HFFc6 (cell line): ENCODE results near the gene NR1D1. TPM values are rescaled to one million over a fixed set of nuclear protein-coding genes. Genes with fewer than 3 reads are reported as not detected.

Experiments used
- DNase-seq: peaks from one replicate; pipeline ENCODE4 v3.0.0-alpha.2; 2018
- H3K27ac Mint-ChIP-seq: 2 replicates; pipeline ENCODE4 v1.8.0; 2020; ENCODE audit warnings: mild to moderate bottlenecking, mixed read lengths
- H3K27me3 Mint-ChIP-seq: 2 replicates; pipeline ENCODE4 v1.8.0; 2021; ENCODE audit warnings: mild to moderate bottlenecking, moderate library complexity, mixed read lengths; ENCODE audit not compliant: insufficient read depth
- H3K36me3 Mint-ChIP-seq: 2 replicates; pipeline ENCODE4 v1.8.0; 2021; ENCODE audit warnings: low read depth, mixed read lengths
- H3K4me1 Mint-ChIP-seq: 2 replicates; pipeline ENCODE4 v1.8.0; 2020; ENCODE audit warnings: low read depth, mixed read lengths
- H3K4me3 Mint-ChIP-seq: 2 replicates; pipeline ENCODE4 v1.8.0; 2020; ENCODE audit warnings: mild to moderate bottlenecking, moderate library complexity, mixed read lengths
- H3K9me3 Mint-ChIP-seq: 2 replicates; pipeline ENCODE4 v1.8.0; 2020; ENCODE audit warnings: mild to moderate bottlenecking, mixed read lengths
- CTCF ChIP-seq: fragments of 200-600 bp; sonication (generic); IDR thresholded peaks from 2 replicates; pipeline ENCODE4 v1.5.0; 2021; ENCODE audit warnings: antibody characterized with exemption, mild to moderate bottlenecking
- total RNA-seq, 6 experiments: library from RNA; stranded (reverse); fragmentation: NEBNext Ultra II Directional; extraction: Animal tissue kit (Norgen Biotek cat#: 25700); gene quantifications; 2 replicates in 1 of 6; 3 replicates in 5 of 6; pipeline ENCODE4 v1.2.3, GENCODE V29; 2021

Gene NR1D1
- total RNA-seq, 6 experiments from 2014 or later: 11.2 to 15.8 (median 15.1) TPM

GRCh38 chr17:40084477-40084876 lies 15.9 kb downstream of the NR1D1 start:
- Mint-ChIP-seq H3K36me3 (peaks cover 20% of the 10 kb centered on the region; the same call in 1 of the 2 replicates), H3K4me1 (no peaks in the 10 kb centered on the region), H3K27ac (no peak overlapping the region), H3K27me3 (peaks cover 3% of the 10 kb centered on the region), H3K4me3 (no peak overlapping the region), H3K9me3 (no peaks in the 10 kb centered on the region)
- no peak for DNase-seq
- no peak for TF ChIP-seq CTCF

DNA sequence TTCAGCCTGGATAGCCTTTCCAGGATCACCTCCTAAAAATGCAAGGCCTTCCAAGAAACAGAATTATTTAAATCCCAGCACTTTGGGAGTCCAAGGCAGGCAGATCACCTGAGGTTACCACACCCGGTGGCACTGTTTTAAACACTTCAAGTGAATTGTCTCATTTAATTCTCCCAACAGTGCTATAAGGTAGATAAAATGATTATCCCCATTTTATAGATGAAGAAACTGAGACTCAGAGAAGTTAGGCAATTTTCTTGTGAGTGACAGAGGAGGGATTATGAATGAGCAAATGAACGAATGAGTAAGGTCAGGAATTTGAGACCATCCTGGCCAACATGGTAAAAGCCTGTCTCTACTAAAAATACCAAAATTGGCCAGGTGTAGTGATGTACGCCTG lies 20.8 kb downstream of the NR1D1 start:
- no peak for DNase-seq
- TF ChIP-seq CTCF: no peak
- Mint-ChIP-seq H3K4me1 (peaks cover 23% of the 10 kb centered on the region), H3K36me3 (peaks cover 18% of the 10 kb centered on the region), H3K9me3 (no peaks in the 10 kb centered on the region), H3K27ac (no peak overlapping the region), H3K4me3 (no peak overlapping the region), H3K27me3 (peaks cover 2% of the 10 kb centered on the region)

- no peak for TF ChIP-seq CTCF
- DNase-seq: no peak
- H3K4me1 Mint-ChIP-seq: peaks cover 32% of the 10 kb centered on the region
- no peak overlapping the region for H3K4me3 Mint-ChIP-seq
- H3K27me3 Mint-ChIP-seq: no peaks in the 10 kb centered on the region; the same call in none of the 2 replicates
- H3K36me3 Mint-ChIP-seq: peaks cover 9% of the 10 kb centered on the region
- H3K9me3 Mint-ChIP-seq: no peaks in the 10 kb centered on the region
- H3K27ac Mint-ChIP-seq: no peak overlapping the region
Observed at GRCh38 chr17:40076591-40076990, 23.8 kb downstream of the NR1D1 start.

DNA sequence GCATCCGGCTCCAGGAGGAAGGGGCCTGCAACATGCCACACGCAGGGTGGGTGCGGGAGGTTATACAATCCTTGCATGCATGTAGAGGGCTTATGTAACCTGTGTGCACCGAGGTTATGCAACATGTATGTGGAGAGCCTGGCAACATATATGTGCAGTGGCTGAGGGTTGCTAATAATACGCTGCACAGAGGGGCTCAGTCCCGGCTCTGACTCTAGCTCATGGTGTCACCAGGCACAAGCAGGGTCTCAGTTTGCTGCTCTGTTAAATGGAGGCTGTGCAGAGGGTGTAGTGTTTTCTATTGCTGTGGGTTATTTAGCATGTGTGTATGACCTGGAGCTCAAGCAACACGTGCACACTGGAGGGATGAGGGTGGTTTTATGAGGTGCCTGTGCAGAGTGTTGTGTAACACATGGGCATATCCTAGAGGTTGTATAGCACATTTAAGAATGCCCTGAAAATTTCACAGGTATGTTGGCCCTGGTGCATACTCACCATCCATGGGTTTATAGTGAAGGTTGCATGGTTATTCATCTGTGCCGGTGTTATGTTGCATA lies 24.4 kb downstream of the NR1D1 start:
- no peak for DNase-seq
- no peak overlapping the region for H3K4me3 Mint-ChIP-seq
- peak overlapping the region; percentile 75; the same call in 1 of the 2 replicates for H3K27ac Mint-ChIP-seq
- no peak for TF ChIP-seq CTCF
- no peaks in the 10 kb centered on the region for H3K9me3 Mint-ChIP-seq
- H3K27me3 Mint-ChIP-seq: no peaks in the 10 kb centered on the region; the same call in none of the 2 replicates
- peaks cover 32% of the 10 kb centered on the region for H3K4me1 Mint-ChIP-seq
- peaks cover 8% of the 10 kb centered on the region for H3K36me3 Mint-ChIP-seq

DNA sequence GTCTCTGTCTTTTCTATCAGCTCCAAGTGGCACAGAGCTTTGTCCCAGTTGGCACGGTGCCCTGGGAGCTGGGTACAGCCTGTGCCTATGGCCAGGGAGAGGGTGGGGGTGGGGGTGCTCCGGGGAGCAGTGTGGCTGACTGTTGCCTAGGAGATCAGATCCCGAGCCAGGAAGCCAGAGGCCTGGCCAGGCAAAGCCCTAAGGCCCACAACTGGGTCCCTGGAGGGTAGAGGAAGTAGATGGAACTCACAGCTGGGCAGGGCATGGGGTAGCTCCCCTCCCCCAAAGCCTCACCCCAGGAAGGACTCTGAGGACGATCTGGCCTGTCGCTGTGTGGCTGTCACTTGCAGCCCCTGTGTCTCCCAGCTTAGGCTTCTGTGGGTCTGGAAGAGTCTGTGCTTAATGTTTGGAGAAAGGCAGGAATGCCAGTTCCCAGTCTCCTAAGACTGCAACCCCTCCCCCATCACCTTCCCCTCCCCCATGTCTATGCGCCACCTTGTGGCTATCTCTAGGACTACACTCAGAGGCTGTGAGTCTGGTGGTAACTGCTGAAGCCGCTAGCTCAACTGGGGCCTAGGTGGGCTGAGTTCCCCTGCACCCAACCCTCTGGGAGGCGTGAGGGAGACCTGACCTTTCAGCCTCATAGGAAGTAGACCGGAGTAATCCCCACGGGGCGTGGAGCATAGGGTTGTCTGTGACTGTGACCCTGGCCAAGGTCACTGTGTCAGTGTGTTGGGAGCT lies 25.0 kb downstream of the NR1D1 start:
- Mint-ChIP-seq H3K4me3 (no peak overlapping the region), H3K9me3 (no peaks in the 10 kb centered on the region), H3K36me3 (peaks cover 5% of the 10 kb centered on the region), H3K27me3 (no peaks in the 10 kb centered on the region; the same call in 1 of the 2 replicates), H3K27ac (peak overlapping the region; percentile 75), H3K4me1 (peaks cover 32% of the 10 kb centered on the region)
- peak; percentile 97 for TF ChIP-seq CTCF
- no peak for DNase-seq
